Measurements from ENCODE around the gene TAMM41. TPM values are rescaled to one million over a fixed set of nuclear protein-coding genes. Genes with fewer than 3 reads are reported as not detected.
"Not testable (repeated sequence)": the region's sequence is repeated elsewhere in the genome, so short reads cannot be mapped to it uniquely, and the experiment has no call there.

Gene TAMM41
- total RNA-seq, 2 experiments from 2014 or later: 22.6 to 28.7 TPM

- Mint-ChIP-seq H3K4me1 (peaks cover 11% of the 10 kb centered on the region), H3K27ac (no peak overlapping the region), H3K4me3 (no peak overlapping the region), H3K9me3 (peaks cover 11% of the 10 kb centered on the region), H3K27me3 (no peaks in the 10 kb centered on the region), H3K36me3 (peaks cover 51% of the 10 kb centered on the region)
- DNase-seq (no peak), ATAC-seq (ENCODE audit: low read depth) (peak; percentile 88)
- POLR2A ChIA-PET: interaction anchor here (0.6 kb wide), 1 partner anchor 123 kb away, joined by 3 read pairs; no protein-coding TSS in a partner anchor
Observed at GRCh38 chr3:11803977-11804892, 42.5 kb downstream of the TAMM41 start.

DNA sequence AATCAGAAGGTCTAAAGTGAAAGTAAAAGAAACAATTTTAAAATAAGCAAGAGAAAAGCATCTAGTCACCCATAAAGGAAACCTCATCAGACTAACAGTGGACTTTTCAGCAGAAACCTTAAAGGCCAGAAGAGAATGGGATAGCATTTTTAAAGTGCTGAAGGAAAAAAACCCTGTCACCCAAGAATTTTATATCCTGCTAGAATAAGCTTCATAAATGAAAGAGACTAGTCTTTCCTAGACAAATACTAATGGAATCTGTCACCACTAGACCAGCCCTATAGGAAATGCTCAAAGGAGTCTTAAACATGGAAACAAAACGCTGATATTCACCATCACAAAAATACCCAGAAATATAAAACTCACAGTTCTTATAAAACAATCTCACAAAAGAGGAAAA lies 46.9 kb downstream of the TAMM41 start:
- peak overlapping the region; percentile 63 for H3K4me3 Mint-ChIP-seq
- H3K36me3 Mint-ChIP-seq: peaks cover 76% of the 10 kb centered on the region
- DNase-seq (no peak), ATAC-seq (ENCODE audit: low read depth) (peak; percentile 44)
- peak overlapping the region; percentile 67 for H3K27ac Mint-ChIP-seq
- no peaks in the 10 kb centered on the region for H3K27me3 Mint-ChIP-seq
- H3K9me3 Mint-ChIP-seq: peaks cover 11% of the 10 kb centered on the region
- POLR2A ChIA-PET: no interaction called here
- H3K4me1 Mint-ChIP-seq: peaks cover 11% of the 10 kb centered on the region

- no peak overlapping the region for H3K27ac Mint-ChIP-seq
- POLR2A ChIA-PET: no interaction called here
- H3K4me1 Mint-ChIP-seq: peaks cover 6% of the 10 kb centered on the region
- H3K4me3 Mint-ChIP-seq: no peak overlapping the region
- no peaks in the 10 kb centered on the region for H3K27me3 Mint-ChIP-seq
- DNase-seq (no peak), ATAC-seq (ENCODE audit: low read depth) (no peak)
- peaks cover 48% of the 10 kb centered on the region for H3K36me3 Mint-ChIP-seq
- H3K9me3 Mint-ChIP-seq: peaks cover 4% of the 10 kb centered on the region
Observed at GRCh38 chr3:11794927-11795326, 51.8 kb downstream of the TAMM41 start.

GRCh38 chr3:11791339-11792200 lies 55.1 kb downstream of the TAMM41 start:
- Mint-ChIP-seq H3K4me3 (no peak overlapping the region), H3K9me3 (no peaks in the 10 kb centered on the region), H3K36me3 (peaks cover 43% of the 10 kb centered on the region), H3K27ac (no peak overlapping the region), H3K4me1 (peaks cover 2% of the 10 kb centered on the region), H3K27me3 (no peaks in the 10 kb centered on the region)
- ATAC-seq (ENCODE audit: low read depth) (no peak), DNase-seq (no peak)
- POLR2A ChIA-PET: no interaction called here

DNA sequence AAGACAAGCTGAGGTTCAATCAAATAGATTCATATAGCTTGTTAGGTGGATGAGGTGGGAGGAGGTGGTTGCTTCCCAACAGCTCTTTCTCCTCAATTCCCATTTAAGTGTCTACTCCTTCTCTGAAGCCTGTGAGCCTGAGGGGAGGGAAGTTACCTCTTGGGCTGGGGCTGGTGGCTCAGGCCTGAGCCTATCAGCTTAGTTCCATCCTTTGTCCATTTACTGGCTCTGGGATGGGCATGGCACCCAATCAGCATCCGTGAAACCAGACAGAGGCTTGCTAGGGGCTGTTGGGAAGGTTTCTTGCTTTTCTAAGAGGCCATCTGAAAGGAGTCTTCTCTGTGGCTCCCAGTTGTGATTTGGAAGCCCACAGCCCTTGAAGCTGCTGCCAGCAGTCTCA lies 57.3 kb downstream of the TAMM41 start:
- H3K4me1 Mint-ChIP-seq: peaks cover 10% of the 10 kb centered on the region
- peak overlapping the region; percentile 27 for H3K27ac Mint-ChIP-seq
- H3K4me3 Mint-ChIP-seq: no peak overlapping the region
- POLR2A ChIA-PET: no interaction called here
- no peaks in the 10 kb centered on the region for H3K9me3 Mint-ChIP-seq
- peaks cover 37% of the 10 kb centered on the region for H3K36me3 Mint-ChIP-seq
- ATAC-seq (ENCODE audit: low read depth) (no peak), DNase-seq (no peak)
- no peaks in the 10 kb centered on the region for H3K27me3 Mint-ChIP-seq

DNA sequence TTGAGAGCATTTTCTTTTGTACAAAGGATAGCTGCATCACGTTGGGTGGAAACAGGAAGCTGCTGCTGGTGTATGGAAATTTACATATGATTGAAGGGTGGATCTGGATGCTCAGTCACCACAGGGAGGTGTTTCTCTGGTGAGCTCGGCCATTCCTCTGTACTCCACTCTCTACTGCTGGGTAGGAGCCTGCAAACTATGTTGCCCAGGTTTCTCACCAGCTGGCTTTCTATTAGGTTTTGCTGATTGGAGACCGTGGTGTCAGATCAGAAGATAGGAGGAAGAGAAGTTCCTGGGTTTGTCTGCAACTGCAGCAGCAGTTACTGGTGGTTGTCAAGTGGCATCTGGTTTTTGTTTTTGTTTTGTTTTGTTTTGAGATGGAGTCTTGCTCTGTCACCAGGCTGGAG lies 61.7 kb downstream of the TAMM41 start:
- H3K27me3 Mint-ChIP-seq: no peaks in the 10 kb centered on the region
- peaks cover 12% of the 10 kb centered on the region for H3K4me1 Mint-ChIP-seq
- peaks cover 38% of the 10 kb centered on the region for H3K36me3 Mint-ChIP-seq
- H3K4me3 Mint-ChIP-seq: peak overlapping the region; percentile 41
- peak; percentile 90 for ATAC-seq (ENCODE audit: low read depth)
- no peaks in the 10 kb centered on the region for H3K9me3 Mint-ChIP-seq
- no peak for DNase-seq
- H3K27ac Mint-ChIP-seq: peak overlapping the region; percentile 88
- POLR2A ChIA-PET: interaction anchor here (0.6 to 1.0 kb wide), 2 partner anchors 15 to 57 kb away, joined by 3 to 4 read pairs; no protein-coding TSS in a partner anchor

- H3K27me3 Mint-ChIP-seq: no peaks in the 10 kb centered on the region
- DNase-seq: no peak
- peaks cover 7% of the 10 kb centered on the region for H3K4me1 Mint-ChIP-seq
- no peak overlapping the region for H3K27ac Mint-ChIP-seq
- H3K9me3 Mint-ChIP-seq: no peaks in the 10 kb centered on the region
- no peak for ATAC-seq (ENCODE audit: low read depth)
- H3K36me3 Mint-ChIP-seq: peaks cover 18% of the 10 kb centered on the region
- H3K4me3 Mint-ChIP-seq: no peak overlapping the region
- POLR2A ChIA-PET: no interaction called here
Observed at GRCh38 chr3:11780341-11780740, 66.3 kb downstream of the TAMM41 start.

GRCh38 chr3:11779626-11780025 lies 67.1 kb downstream of the TAMM41 start:
- ATAC-seq (ENCODE audit: low read depth) (no peak), DNase-seq (no peak)
- Mint-ChIP-seq H3K9me3 (no peaks in the 10 kb centered on the region), H3K4me3 (no peak overlapping the region), H3K36me3 (peaks cover 13% of the 10 kb centered on the region), H3K27ac (no peak overlapping the region), H3K27me3 (no peaks in the 10 kb centered on the region), H3K4me1 (peaks cover 2% of the 10 kb centered on the region)
- POLR2A ChIA-PET: no interaction called here

GRCh38 chr3:11778248-11778647 lies 68.4 kb downstream of the TAMM41 start:
- Mint-ChIP-seq H3K9me3 (no peaks in the 10 kb centered on the region), H3K27me3 (no peaks in the 10 kb centered on the region), H3K4me3 (no peak overlapping the region), H3K27ac (no peak overlapping the region), H3K36me3 (peaks cover 11% of the 10 kb centered on the region), H3K4me1 (no peaks in the 10 kb centered on the region)
- DNase-seq: no peak
- POLR2A ChIA-PET: no interaction called here
- ATAC-seq (ENCODE audit: low read depth): no peak

DNA sequence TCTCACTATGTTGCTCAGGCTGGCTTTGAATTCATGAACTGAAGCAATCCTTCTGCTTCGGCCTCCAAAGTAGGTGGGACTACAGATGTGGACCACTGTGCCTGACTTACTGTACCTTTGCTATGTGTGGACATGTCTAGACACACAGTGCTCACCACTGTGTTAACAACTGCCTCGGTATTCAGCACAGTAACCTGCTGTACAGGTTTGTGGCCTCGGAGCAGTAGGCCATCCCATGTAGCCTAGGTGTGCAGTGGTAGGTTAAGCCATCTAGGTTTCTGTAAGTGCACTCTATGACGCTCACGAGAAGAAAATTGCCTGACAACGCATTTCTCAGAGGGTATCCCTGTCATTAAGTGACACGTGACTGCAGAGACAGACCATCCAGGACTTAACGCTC lies 70.3 kb downstream of the TAMM41 start:
- Mint-ChIP-seq H3K9me3 (peaks cover under 1% of the 10 kb centered on the region), H3K27ac (no peak overlapping the region), H3K4me1 (peaks cover under 1% of the 10 kb centered on the region), H3K27me3 (no peaks in the 10 kb centered on the region), H3K36me3 (peaks cover 11% of the 10 kb centered on the region), H3K4me3 (no peak overlapping the region)
- no peak for DNase-seq
- POLR2A ChIA-PET: no interaction called here
- no peak for ATAC-seq (ENCODE audit: low read depth)

DNA sequence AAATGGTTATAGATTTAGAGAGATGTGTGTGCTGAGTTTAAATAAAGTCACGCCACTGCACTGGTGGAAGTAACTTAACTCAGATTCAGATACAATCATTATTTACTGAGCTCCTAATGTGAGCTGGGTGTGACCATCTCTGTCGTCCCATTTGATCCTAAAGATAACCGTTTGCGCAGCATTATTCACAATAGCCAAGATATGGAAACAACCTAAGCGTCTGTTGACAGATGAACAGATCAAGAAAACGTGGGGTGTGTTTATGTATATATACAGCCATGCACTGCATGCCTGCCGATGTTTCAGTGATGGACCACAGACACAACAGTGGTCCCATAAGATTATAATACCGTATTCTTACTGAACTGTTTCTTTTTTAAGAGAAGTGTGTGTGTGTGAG lies 71.2 kb downstream of the TAMM41 start:
- no peak overlapping the region for H3K4me3 Mint-ChIP-seq
- peaks cover 13% of the 10 kb centered on the region for H3K36me3 Mint-ChIP-seq
- POLR2A ChIA-PET: no interaction called here
- H3K27ac Mint-ChIP-seq: no peak overlapping the region
- DNase-seq (no peak), ATAC-seq (ENCODE audit: low read depth) (no peak)
- peaks cover 9% of the 10 kb centered on the region for H3K4me1 Mint-ChIP-seq
- H3K27me3 Mint-ChIP-seq: no peaks in the 10 kb centered on the region
- peaks cover 3% of the 10 kb centered on the region for H3K9me3 Mint-ChIP-seq

DNA sequence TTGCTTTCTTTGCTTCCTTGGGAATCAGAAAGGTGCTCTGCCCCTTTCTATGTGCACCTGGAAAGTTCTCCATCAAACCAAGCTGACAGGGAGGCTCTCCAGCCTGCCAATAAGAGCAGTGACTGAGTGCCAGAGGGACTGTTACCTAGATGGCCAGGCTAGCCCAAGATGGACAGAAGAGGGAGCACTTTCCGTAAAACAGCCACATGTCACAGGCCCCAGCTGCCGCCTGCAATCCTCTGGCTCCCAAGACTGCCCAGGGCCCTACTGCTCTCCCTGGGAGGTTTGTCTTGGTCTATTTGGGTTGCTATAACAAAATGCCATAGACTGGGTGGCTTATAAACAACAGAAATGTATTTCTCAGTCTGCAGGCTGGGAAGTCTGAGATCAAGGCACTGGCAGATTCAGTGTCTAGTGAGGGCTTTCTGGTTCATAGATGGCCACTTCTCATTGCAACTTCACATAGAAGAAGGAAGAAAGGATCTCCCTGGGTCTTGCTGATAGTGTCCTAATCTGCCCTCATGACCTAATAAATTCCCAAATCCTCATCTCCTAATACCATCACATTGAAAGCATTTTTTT lies 72.3 kb downstream of the TAMM41 start:
- POLR2A ChIA-PET: no interaction called here
- H3K27me3 Mint-ChIP-seq: no peaks in the 10 kb centered on the region
- peaks cover 16% of the 10 kb centered on the region for H3K4me1 Mint-ChIP-seq
- H3K4me3 Mint-ChIP-seq: no peak overlapping the region
- peaks cover 3% of the 10 kb centered on the region for H3K9me3 Mint-ChIP-seq
- ATAC-seq (ENCODE audit: low read depth): no peak
- H3K36me3 Mint-ChIP-seq: peaks cover 4% of the 10 kb centered on the region
- no peak overlapping the region for H3K27ac Mint-ChIP-seq
- DNase-seq: no peak

DNA sequence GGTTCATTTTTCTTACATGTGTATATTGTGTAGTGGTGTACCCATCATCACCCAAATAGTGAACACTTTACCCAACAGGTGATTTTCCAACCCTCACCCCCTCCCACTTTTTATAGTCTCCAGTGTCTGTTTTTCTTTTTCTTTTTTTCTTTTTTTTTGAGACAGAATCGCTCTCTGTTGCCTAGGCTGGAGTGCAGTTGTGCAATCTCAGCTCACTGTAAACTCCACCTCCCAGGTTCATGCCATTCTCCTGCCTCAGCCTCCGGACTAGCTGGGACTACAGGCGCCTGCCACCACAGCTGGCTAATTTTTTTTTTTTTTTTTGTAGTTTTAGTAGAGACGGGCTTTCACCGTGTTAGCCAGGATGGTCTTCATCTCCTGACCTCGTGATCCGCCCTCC lies 74.8 kb downstream of the TAMM41 start:
- H3K36me3 Mint-ChIP-seq; H3K27me3 Mint-ChIP-seq; DNase-seq; POLR2A ChIA-PET; H3K9me3 Mint-ChIP-seq; ATAC-seq (ENCODE audit: low read depth); H3K4me3 Mint-ChIP-seq; H3K27ac Mint-ChIP-seq: not testable (repeated sequence)
- peaks cover 19% of the 10 kb centered on the region for H3K4me1 Mint-ChIP-seq
